DMS53 treated with DMSO at 0.1 percent for 48 hours (cell line): ENCODE measurements around the gene KRTAP13-1.

Experiments used
- DNase-seq: peaks from one replicate; lab custom pipeline; 2025; ENCODE audit not compliant: unreplicated experiment; lab: John Stamatoyannopoulos, UW

Gene KRTAP13-1

GRCh38 chr21:30395731-30396130 lies at the start of gene KRTAP13-1:
TSS of gene KRTAP13-1 (plus strand) at chr21:30396031. CDS start at chr21:30396087, 56 bp downstream.
- no peak for DNase-seq

- DNase-seq, result no peak
Observed at GRCh38 chr21:30348506-30348905, 47.3 kb upstream of the KRTAP13-1 start, which contains the start of gene KRTAP23-1. TSS of gene KRTAP23-1 (minus strand) at chr21:30348606. CDS start at chr21:30348606, 0 bp downstream.

GRCh38 chr21:30349572-30349971 lies 46.3 kb upstream of the KRTAP13-1 start:
- no peak for DNase-seq

GRCh38 chr21:30351534-30351933 lies 44.3 kb upstream of the KRTAP13-1 start:
- DNase-seq, result no peak

GRCh38 chr21:30354308-30355005 lies 41.4 kb upstream of the KRTAP13-1 start:
- no peak for DNase-seq

- DNase-seq, result no peak
Observed at GRCh38 chr21:30355906-30356305, 39.9 kb upstream of the KRTAP13-1 start.

GRCh38 chr21:30372139-30372770 lies 23.6 kb upstream of the KRTAP13-1 start, which contains the start of gene KRTAP13-2:
TSS of gene KRTAP13-2 (minus strand) at chr21:30372271. CDS start at chr21:30372213, 58 bp downstream.
- DNase-seq, result no peak

GRCh38 chr21:30382201-30382600 lies 13.6 kb upstream of the KRTAP13-1 start:
- DNase-seq, result no peak

- no peak for DNase-seq
Observed at GRCh38 chr21:30391492-30392025, 4.3 kb upstream of the KRTAP13-1 start.

- DNase-seq, result peak; percentile 90
Observed at GRCh38 chr21:30408782-30409494, 13.1 kb downstream of the KRTAP13-1 start.

GRCh38 chr21:30415993-30416392 lies 20.2 kb downstream of the KRTAP13-1 start:
- DNase-seq, result no peak

- no peak for DNase-seq
Observed at GRCh38 chr21:30425826-30426225, 30.0 kb downstream of the KRTAP13-1 start, which contains the start of gene KRTAP13-3. TSS of gene KRTAP13-3 (minus strand) at chr21:30425926. CDS start at chr21:30425912, 14 bp downstream.

GRCh38 chr21:30426731-30427130 lies 30.9 kb downstream of the KRTAP13-1 start:
- no peak for DNase-seq

- no peak for DNase-seq
Observed at GRCh38 chr21:30430170-30430655, 34.4 kb downstream of the KRTAP13-1 start, which contains the start of gene KRTAP13-4. TSS of gene KRTAP13-4 (plus strand) at chr21:30430220. CDS start at chr21:30430276, 56 bp downstream.

- peak; percentile 9 for DNase-seq
Observed at GRCh38 chr21:30434033-30434631, 38.3 kb downstream of the KRTAP13-1 start.

- no peak for DNase-seq
Observed at GRCh38 chr21:30437010-30437565, 41.3 kb downstream of the KRTAP13-1 start.

GRCh38 chr21:30439975-30440374 lies 44.1 kb downstream of the KRTAP13-1 start, which contains the start of gene KRTAP15-1:
TSS of gene KRTAP15-1 (plus strand) at chr21:30440275. CDS start at chr21:30440328, 53 bp downstream.
- no peak for DNase-seq

- no peak for DNase-seq
Observed at GRCh38 chr21:30443226-30443625, 47.4 kb downstream of the KRTAP13-1 start.

GRCh38 chr21:30444204-30444603 lies 48.4 kb downstream of the KRTAP13-1 start:
- no peak for DNase-seq
